T-helper 2 cell (primary cell): Measurements from ENCODE around the gene ARHGAP32.

Experiments
- DNase-seq, 5 experiments: peaks; one replicate each; pipeline versions ENCODE4 v3.0.0 to v3.0.0-alpha.2; 2012 to 2022

Gene ARHGAP32

GRCh38 chr11:129106788-129107187, 85.3 kb downstream of the ARHGAP32 start:
- no peak for DNase-seq

GRCh38 chr11:129102756-129103155, 89.4 kb downstream of the ARHGAP32 start:
- DNase-seq = no peak

- no peak for DNase-seq
Measured at GRCh38 chr11:129102225-129102624, 89.9 kb downstream of the ARHGAP32 start.

GRCh38 chr11:129093283-129093682, 98.8 kb downstream of the ARHGAP32 start:
- DNase-seq = no peak

GRCh38 chr11:129090056-129090455, 102.1 kb downstream of the ARHGAP32 start:
- no peak for DNase-seq

- no peak for DNase-seq
Measured at GRCh38 chr11:129089279-129089678, 102.8 kb downstream of the ARHGAP32 start.

GRCh38 chr11:129086976-129087375, 105.1 kb downstream of the ARHGAP32 start:
- DNase-seq = no peak

GRCh38 chr11:129077191-129077590, 114.9 kb downstream of the ARHGAP32 start:
- DNase-seq = no peak

GRCh38 chr11:129075757-129076156, 116.4 kb downstream of the ARHGAP32 start:
- no peak for DNase-seq

GRCh38 chr11:129067454-129067853, 124.7 kb downstream of the ARHGAP32 start:
- DNase-seq = no peak

- DNase-seq = no peak
Measured at GRCh38 chr11:129066229-129066628, 125.9 kb downstream of the ARHGAP32 start.

GRCh38 chr11:129063118-129063517, 129.0 kb downstream of the ARHGAP32 start:
- DNase-seq = no peak

GRCh38 chr11:129061492-129062230, 130.5 kb downstream of the ARHGAP32 start:
- no peak for DNase-seq

- no peak for DNase-seq
Measured at GRCh38 chr11:129056916-129057315, 135.2 kb downstream of the ARHGAP32 start.

GRCh38 chr11:129055196-129055595, 136.9 kb downstream of the ARHGAP32 start:
- no peak for DNase-seq

GRCh38 chr11:129048911-129049310, 143.2 kb downstream of the ARHGAP32 start:
- DNase-seq = no peak

- DNase-seq = no peak
Measured at GRCh38 chr11:129045150-129045549, 147.0 kb downstream of the ARHGAP32 start.

GRCh38 chr11:129042503-129042902, 149.6 kb downstream of the ARHGAP32 start:
- no peak for DNase-seq

GRCh38 chr11:129041611-129042018, 150.5 kb downstream of the ARHGAP32 start:
- no peak for DNase-seq

- DNase-seq = no peak
Measured at GRCh38 chr11:129040934-129041333, 151.2 kb downstream of the ARHGAP32 start.

GRCh38 chr11:129035244-129035643, 156.9 kb downstream of the ARHGAP32 start:
- DNase-seq = no peak

GRCh38 chr11:129034001-129034400, 158.1 kb downstream of the ARHGAP32 start:
- DNase-seq = no peak

- peak in 1 of 5 experiments; percentile 22 for DNase-seq
Measured at GRCh38 chr11:129023968-129024676, 168.0 kb downstream of the ARHGAP32 start.

GRCh38 chr11:129021295-129021694, 170.8 kb downstream of the ARHGAP32 start:
- no peak for DNase-seq
